GM12865 (cell line): ENCODE data around the gene LAMTOR4.

ENCODE experiments used
- DNase-seq: peaks from one replicate; pipeline ENCODE4 v3.0.0; 2010; ENCODE audit warnings: low read depth
- H3K4me3 ChIP-seq: 2 replicates; pipeline ENCODE4 v1.5.1; 2011; ENCODE audit warnings: mild to moderate bottlenecking, low read depth, low read length, control low read depth
- CTCF ChIP-seq: IDR thresholded peaks from 2 replicates; pipeline ENCODE4 v1.5.1; 2011; ENCODE audit warnings: low read length, control low read depth, low read depth, inconsistent platforms; ENCODE audit not compliant: insufficient read depth; ENCODE audit errors: missing control alignments

LAMTOR4 gene

GRCh38 chr7:100160067-100160466 lies 11.3 kb downstream of the LAMTOR4 start:
- no peak overlapping the region for H3K4me3 ChIP-seq

GRCh38 chr7:100163006-100163531 lies 14.4 kb downstream of the LAMTOR4 start:
- no peak for DNase-seq
- TF ChIP-seq CTCF: no peak
- H3K4me3 ChIP-seq: no peak overlapping the region

More at GRCh38 chr7:100160067-100160466, 11.3 kb downstream of the LAMTOR4 start:
- no peak for DNase-seq
- TF ChIP-seq CTCF: no peak

- no peak for DNase-seq
- H3K4me3 ChIP-seq: no peak overlapping the region
- TF ChIP-seq CTCF: no peak
These were observed 15.2 kb downstream of the LAMTOR4 start for GRCh38 chr7:100163871-100164270.

GRCh38 chr7:100166317-100166940 lies 17.7 kb downstream of the LAMTOR4 start:
- DNase-seq: no peak

GRCh38 chr7:100166970-100167911 lies 18.5 kb downstream of the LAMTOR4 start:
- DNase-seq: no peak
- no peak overlapping the region for H3K4me3 ChIP-seq
- no peak for TF ChIP-seq CTCF

More at GRCh38 chr7:100166317-100166940, 17.7 kb downstream of the LAMTOR4 start:
- H3K4me3 ChIP-seq: no peak overlapping the region
- no peak for TF ChIP-seq CTCF

GRCh38 chr7:100167912-100168323 lies 19.2 kb downstream of the LAMTOR4 start:
- peak overlapping the region; percentile 12; the same call in 1 of the 2 replicates for H3K4me3 ChIP-seq
- no peak for DNase-seq
- TF ChIP-seq CTCF: no peak
